IMR-90 (cell line): Measurements from ENCODE around the gene ACLY. TPM values are rescaled to one million over a fixed set of nuclear protein-coding genes. Genes with fewer than 3 reads are reported as not detected.

Experiments used
- ATAC-seq: fragments of 200-7000 bp; cut with Tn5 transposase; 2 replicates; pipeline ENCODE4 v1.9.1; 2020; ENCODE audit warnings: low read depth, mild to moderate bottlenecking, moderate library complexity
- BruUV-seq: library from RNA; stranded (reverse); fragments of 400-500 nt; replicated peaks from 2 replicates; lab custom pipeline; 2021; lab: Mats Ljungman, UMichigan
- CTCF ChIA-PET: fragments of 300-600 bp; formaldehyde crosslinking; extraction: SDS; loops from one replicate; lab custom pipeline; 2021; ENCODE audit warnings: antibody characterized with exemption; lab: Yijun Ruan, JAX
- POLR2A ChIA-PET: fragments of 300-600 bp; sonication (Branson Sonifier 250); formaldehyde crosslinking; loops from one replicate; lab custom pipeline; 2022; ENCODE audit warnings: antibody characterized with exemption; ENCODE audit not compliant: unreplicated experiment; lab: Charles Lee
- DNase-seq: peaks from one replicate; pipeline ENCODE4 v3.0.0; 2013
- H2AFZ ChIP-seq: replicated peaks from 2 replicates; pipeline ENCODE3; 2013; ENCODE audit warnings: low read length, mild to moderate bottlenecking; ENCODE audit not compliant: poor library complexity
- H2AK5ac ChIP-seq: 2 replicates; pipeline ENCODE4 v1.6.1; 2013; ENCODE audit warnings: low read depth, low read length, inconsistent platforms
- H2AK9ac ChIP-seq: replicated peaks from 2 replicates; pipeline ENCODE3; 2013; ENCODE audit warnings: mild to moderate bottlenecking, low read depth, low read length, moderate library complexity; ENCODE audit not compliant: poor library complexity
- H2BK120ac ChIP-seq: 2 replicates; pipeline ENCODE4 v1.6.1; 2013; ENCODE audit warnings: low read depth, low read length, inconsistent platforms
- H2BK15ac ChIP-seq: 3 replicates; pipeline ENCODE4 v1.6.1; 2013; ENCODE audit warnings: low read depth, low read length, inconsistent platforms
- H2BK20ac ChIP-seq: 2 replicates; pipeline ENCODE4 v1.6.1; 2013; ENCODE audit warnings: low read depth, mild to moderate bottlenecking, inconsistent platforms, low read length, moderate library complexity
- H2BK5ac ChIP-seq: 2 replicates; pipeline ENCODE4 v1.6.1; 2013; ENCODE audit warnings: mild to moderate bottlenecking, low read depth, low read length, inconsistent platforms; ENCODE audit not compliant: poor library complexity, severe bottlenecking
- H3K14ac ChIP-seq: replicated peaks from 2 replicates; pipeline ENCODE4 v1.6.1; 2013; ENCODE audit warnings: low read depth, low read length, inconsistent platforms
- H3K18ac ChIP-seq: 2 replicates; pipeline ENCODE4 v1.6.1; 2013; ENCODE audit warnings: low read depth, low read length, control low read depth
- H3K23ac ChIP-seq: 2 replicates; pipeline ENCODE4 v1.6.1; 2013; ENCODE audit warnings: low read depth, low read length, inconsistent platforms
- H3K27ac ChIP-seq: 2 replicates; pipeline ENCODE4 v1.5.1; 2013; ENCODE audit warnings: mild to moderate bottlenecking, control low read depth, low read length; ENCODE audit not compliant: insufficient read depth
- H3K27me3 ChIP-seq: 2 replicates; pipeline ENCODE4 v1.6.1; 2013; ENCODE audit warnings: low read length; ENCODE audit not compliant: control insufficient read depth, insufficient read depth
- H3K36me3 ChIP-seq: 2 replicates; pipeline ENCODE4 v1.6.1; 2013; ENCODE audit warnings: low read length, mixed read lengths; ENCODE audit not compliant: control insufficient read depth, insufficient read depth
- H3K4ac ChIP-seq: 2 replicates; pipeline ENCODE4 v1.6.1; 2013; ENCODE audit warnings: low read depth, low read length, inconsistent platforms
- H3K4me1 ChIP-seq: 2 replicates; pipeline ENCODE4 v1.6.1; 2013; ENCODE audit warnings: low read length, mixed read lengths; ENCODE audit not compliant: control insufficient read depth, insufficient read depth
- H3K4me2 ChIP-seq: 2 replicates; pipeline ENCODE4 v1.6.1; 2013; ENCODE audit warnings: low read depth, mild to moderate bottlenecking, control low read depth, low read length, moderate library complexity
- H3K4me3 ChIP-seq: 2 replicates; pipeline ENCODE4 v1.5.1; 2013; ENCODE audit warnings: low read depth, mild to moderate bottlenecking, control low read depth, low read length, moderate library complexity; ENCODE audit not compliant: insufficient read depth
- H3K56ac ChIP-seq: 2 replicates; pipeline ENCODE4 v1.6.1; 2013; ENCODE audit warnings: low read length, inconsistent platforms; ENCODE audit not compliant: insufficient read depth; ENCODE audit errors: extremely low read depth
- H3K79me1 ChIP-seq, 2 experiments: 2 replicates each; pipeline ENCODE4 v1.6.1; 2013; ENCODE audit warnings: low read length in 2 of 2, inconsistent platforms in 1 of 2, low read depth in 1 of 2
- H3K9ac ChIP-seq: 2 replicates; pipeline ENCODE4 v1.6.1; 2013; ENCODE audit warnings: low read depth, low read length, control low read depth
- H3K9me1 ChIP-seq: 2 replicates; pipeline ENCODE4 v1.6.1; 2013; ENCODE audit warnings: low read length, inconsistent platforms; ENCODE audit not compliant: insufficient read depth
- H3K9me3 ChIP-seq: 2 replicates; pipeline ENCODE4 v1.6.1; 2013; ENCODE audit warnings: low read length; ENCODE audit not compliant: control insufficient read depth, insufficient read depth
- H4K20me1 ChIP-seq: 2 replicates; pipeline ENCODE4 v1.6.1; 2013; ENCODE audit warnings: low read length, inconsistent platforms; ENCODE audit not compliant: insufficient read depth
- H4K5ac ChIP-seq: 2 replicates; pipeline ENCODE4 v1.6.1; 2013; ENCODE audit warnings: mild to moderate bottlenecking, low read depth, low read length, control low read depth
- H4K8ac ChIP-seq, 2 experiments: 2 replicates each; pipeline ENCODE4 v1.6.1; 2013; ENCODE audit warnings: low read depth in 2 of 2, low read length in 2 of 2, control low read depth in 1 of 2, inconsistent platforms in 1 of 2
- H4K91ac ChIP-seq: 2 replicates; pipeline ENCODE4 v1.6.1; 2013; ENCODE audit warnings: low read depth, low read length, inconsistent platforms; ENCODE audit not compliant: insufficient read depth
- CHD1 ChIP-seq: IDR thresholded peaks from 2 replicates; pipeline ENCODE4 v1.6.1; 2012; ENCODE audit warnings: low read depth, low read length, improper control_type of control experiment
- NFE2L2 ChIP-seq: fragments of 150-350 bp; IDR thresholded peaks from 2 replicates; pipeline ENCODE4 v1.6.1; 2016; ENCODE audit warnings: low read depth, mild to moderate bottlenecking, low read length
- WGBS, 2 experiments: methylation state at CpG; one replicate each; pipeline versions ENCODE4 v1.1.5 to v1.1.7; 2013; ENCODE audit warnings: missing lambda C conversion rate in 2 of 2; ENCODE audit not compliant: insufficient read length in 1 of 2; ENCODE audit errors: extremely low coverage in 2 of 2; 5-methylcytosine and 5-hydroxymethylcytosine counted together
- dilution Hi-C: fragments of 300-500 bp; cut with HindIII; formaldehyde crosslinking; loops from one replicate; pipeline ENCODE4 v1.14.3; 2018; ENCODE audit warnings: low sequenced_read_pairs; ENCODE audit not compliant: unreplicated experiment
- in situ Hi-C: fragments of 300-500 bp; cut with MboI; formaldehyde crosslinking; loops from 3 replicates; pipeline ENCODE4 v1.14.3; 2019; ENCODE audit warnings: low sequenced_read_pairs, inconsistent platforms, mixed read lengths
- intact Hi-C: fragments of 100-400 bp; cut with micrococcal nuclease; formaldehyde crosslinking; loops from 2 replicates; pipeline ENCODE4 v1.10.0; 2022
- polyA plus RNA-seq, 3 experiments: library from polyadenylated mRNA; depleted of rRNA; stranded (reverse); fragments of >200 nt; gene quantifications; 2 replicates each; pipeline ENCODE4 v1.2.3, GENCODE V29; 2012; ENCODE audit warnings: low replicate concordance in 1 of 3
- total RNA-seq: library from RNA; depleted of rRNA; stranded (reverse); fragments of >200 nt; gene quantifications from 2 replicates; pipeline ENCODE4 v1.2.3, GENCODE V29; 2012

ACLY gene
- total and polyA plus RNA-seq, 2 of the 4 experiments (the other 2 are of a cell fraction): 167 to 230 TPM

DNA sequence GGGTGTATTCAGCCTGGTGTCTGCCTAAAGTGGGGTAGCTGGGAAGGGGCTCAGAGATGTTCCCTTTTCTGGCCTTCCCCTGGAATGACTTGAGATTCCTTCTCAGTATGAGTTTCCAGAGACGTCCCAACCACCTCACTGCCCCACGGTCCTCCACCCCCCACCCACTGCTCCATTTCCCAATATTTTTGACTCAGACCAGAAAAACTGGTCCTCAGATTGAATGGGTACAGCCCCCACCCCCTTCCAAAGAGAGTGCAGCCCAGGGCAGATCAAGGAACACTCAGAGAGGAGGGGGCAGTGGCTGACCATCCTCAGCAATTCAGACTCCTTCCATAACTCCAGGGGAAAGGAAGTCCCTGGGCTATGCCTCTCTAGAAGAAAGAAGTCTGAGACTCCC lies 3.2 kb downstream of the ACLY start:
- no peak overlapping the region for H3K56ac ChIP-seq
- H4K5ac ChIP-seq: no peak overlapping the region
- in situ Hi-C loops: no loop called here
- H2BK120ac ChIP-seq: no peak overlapping the region
- H4K20me1 ChIP-seq: peaks cover 69% of the 10 kb centered on the region
- H3K27ac ChIP-seq: no peak overlapping the region
- peaks cover 44% of the 10 kb centered on the region for H3K9me1 ChIP-seq
- H3K4me2 ChIP-seq: no peak overlapping the region
- DNase-seq (no peak), ATAC-seq (no peak)
- WGBS, 2 experiments: no CpG with 5 or more reads among the region's 2 CpGs
- peaks cover 26% of the 10 kb centered on the region for H3K36me3 ChIP-seq
- H2BK15ac ChIP-seq: no peak overlapping the region
- no peak overlapping the region for H2AK5ac ChIP-seq
- no peak overlapping the region for H2BK5ac ChIP-seq
- H4K91ac ChIP-seq: no peak overlapping the region
- no peak overlapping the region for H2BK20ac ChIP-seq
- no peak overlapping the region for H2AK9ac ChIP-seq
- intact Hi-C loops: no loop called here
- ChIA-PET POLR2A (no interaction called here), CTCF (no interaction called here)
- H3K9me3 ChIP-seq: no peaks in the 10 kb centered on the region
- dilution Hi-C loops: no loop called here
- H3K23ac ChIP-seq: no peak overlapping the region
- H4K8ac ChIP-seq: no peak overlapping the region
- TF ChIP-seq CHD1 (no peak), NFE2L2 (no peak)
- H3K14ac ChIP-seq: no peak overlapping the region
- H3K18ac ChIP-seq: no peak overlapping the region
- peaks cover 31% of the 10 kb centered on the region for H3K4me1 ChIP-seq
- H3K4ac ChIP-seq: no peak overlapping the region
- peaks cover 15 to 80% of the 10 kb centered on the region in 2 experiments for H3K79me1 ChIP-seq
- BruUV-seq: no TSS peak
- H3K27me3 ChIP-seq: no peaks in the 10 kb centered on the region
- no peak overlapping the region for H2AFZ ChIP-seq
- no peak overlapping the region for H3K4me3 ChIP-seq
- H3K9ac ChIP-seq: no peak overlapping the region
